Loucy (cell line): ENCODE measurements around the gene SOX8.

Experiments used
- CTCF ChIP-seq: fragments of 200-600 bp; sonication (generic); conservative IDR thresholded peaks from 2 replicates; pipeline ENCODE4 v1.5.1; 2014; ENCODE audit warnings: mild to moderate bottlenecking, antibody characterized with exemption, low read length
- EZH2phosphoT487 ChIP-seq: fragments of 200-600 bp; IDR thresholded peaks from 2 replicates; pipeline ENCODE4 v1.6.1; 2018; ENCODE audit warnings: antibody characterized with exemption, mild to moderate bottlenecking, moderate library complexity, borderline replicate concordance

GRCh38 chr16:984121-984694, 2.6 kb downstream of the SOX8 start:
- TF ChIP-seq CTCF (no peak), EZH2phosphoT487 (no peak)
